ENCODE results near the gene CDC14A. TPM values are rescaled to one million over a fixed set of nuclear protein-coding genes. Genes with fewer than 3 reads are reported as not detected.

CDC14A gene
- total and polyA plus RNA-seq, 2 donors (not counting 1 experiment from before 2014, with no cell fraction given): 1.4 to 3.5 TPM

DNA sequence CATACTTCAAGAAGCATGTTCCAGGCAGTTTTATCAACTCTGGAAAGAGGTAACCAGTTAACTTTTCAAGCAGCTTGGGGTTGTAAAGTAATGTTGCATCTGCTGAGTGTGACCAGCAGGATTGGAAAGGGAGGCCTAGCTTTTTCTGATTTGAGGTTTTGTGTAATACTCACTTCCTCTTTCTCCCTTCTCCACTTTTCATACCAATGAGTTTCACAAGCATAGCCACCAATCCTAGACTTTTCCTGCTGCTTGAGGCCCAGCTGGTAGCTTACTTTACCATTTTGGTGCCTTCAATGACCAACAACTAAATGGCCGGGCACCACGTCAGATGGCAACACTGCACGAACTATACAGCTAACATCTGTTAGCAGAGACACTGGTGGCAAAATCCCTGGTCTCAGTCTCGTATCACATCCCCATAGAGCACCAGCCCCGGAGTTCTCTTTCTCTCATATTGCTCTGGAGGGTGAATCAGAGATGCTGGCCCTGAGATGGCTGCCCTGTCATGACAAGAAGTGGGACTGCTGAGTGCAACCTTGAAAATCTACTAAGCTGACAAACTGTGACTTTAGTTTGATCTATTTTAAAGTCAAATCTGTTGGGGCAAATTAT, 170.8 kb downstream of the CDC14A start:
- H3K27me3 ChIP-seq (ENCODE audit: control insufficient read depth, insufficient read depth, low read length): no peaks in the 10 kb centered on the region
- no peak for DNase-seq (ENCODE audit: low read depth in 2 of 2)
- no peaks in the 10 kb centered on the region for H3K79me2 ChIP-seq (ENCODE audit: control insufficient read depth, insufficient read depth, low read length)
- no peak overlapping the region for H3K27ac ChIP-seq (ENCODE audit: insufficient read depth, low read length)
- no peaks in the 10 kb centered on the region for H3K36me3 ChIP-seq (ENCODE audit: control insufficient read depth, insufficient read depth, low read length)
- H3K9me3 ChIP-seq (ENCODE audit: control insufficient read depth, insufficient read depth, low read depth, low read length): no peaks in the 10 kb centered on the region
- H4K20me1 ChIP-seq (ENCODE audit: control insufficient read depth, extremely low read depth, insufficient read depth, low read length): no peaks in the 10 kb centered on the region
- H3K9ac ChIP-seq (ENCODE audit: insufficient read depth, low read length): no peak overlapping the region
- H3K4me1 ChIP-seq (ENCODE audit: control insufficient read depth, extremely low read depth, insufficient read depth, low read length): no peaks in the 10 kb centered on the region
- no peak overlapping the region for H3K4me3 ChIP-seq (replicated peaks in 1 of 4; ENCODE audit: control extremely low read depth in 1 of 4, insufficient read depth in 1 of 4, low read depth in 3 of 4, low read length in 4 of 4)
- no peak for TF ChIP-seq EZH2 (IDR thresholded peaks at IDR 0.05; ENCODE audit: low read length, missing control alignments)
- TF ChIP-seq, protein P1, sequence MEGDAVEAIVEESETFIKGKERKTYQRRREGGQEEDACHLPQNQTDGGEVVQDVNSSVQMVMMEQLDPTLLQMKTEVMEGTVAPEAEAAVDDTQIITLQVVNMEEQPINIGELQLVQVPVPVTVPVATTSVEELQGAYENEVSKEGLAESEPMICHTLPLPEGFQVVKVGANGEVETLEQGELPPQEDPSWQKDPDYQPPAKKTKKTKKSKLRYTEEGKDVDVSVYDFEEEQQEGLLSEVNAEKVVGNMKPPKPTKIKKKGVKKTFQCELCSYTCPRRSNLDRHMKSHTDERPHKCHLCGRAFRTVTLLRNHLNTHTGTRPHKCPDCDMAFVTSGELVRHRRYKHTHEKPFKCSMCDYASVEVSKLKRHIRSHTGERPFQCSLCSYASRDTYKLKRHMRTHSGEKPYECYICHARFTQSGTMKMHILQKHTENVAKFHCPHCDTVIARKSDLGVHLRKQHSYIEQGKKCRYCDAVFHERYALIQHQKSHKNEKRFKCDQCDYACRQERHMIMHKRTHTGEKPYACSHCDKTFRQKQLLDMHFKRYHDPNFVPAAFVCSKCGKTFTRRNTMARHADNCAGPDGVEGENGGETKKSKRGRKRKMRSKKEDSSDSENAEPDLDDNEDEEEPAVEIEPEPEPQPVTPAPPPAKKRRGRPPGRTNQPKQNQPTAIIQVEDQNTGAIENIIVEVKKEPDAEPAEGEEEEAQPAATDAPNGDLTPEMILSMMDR (conservative IDR thresholded peaks at IDR 0.05 in 1 of 2, IDR thresholded peaks at IDR 0.05 in 1 of 2; ENCODE audit: low read depth in 1 of 2, low read length in 2 of 2): no peak
- no peak overlapping the region for H3K4me2 ChIP-seq (ENCODE audit: extremely low read depth, insufficient read depth, low read length)
- no peak overlapping the region for H2AFZ ChIP-seq (ENCODE audit: low read length)

DNA sequence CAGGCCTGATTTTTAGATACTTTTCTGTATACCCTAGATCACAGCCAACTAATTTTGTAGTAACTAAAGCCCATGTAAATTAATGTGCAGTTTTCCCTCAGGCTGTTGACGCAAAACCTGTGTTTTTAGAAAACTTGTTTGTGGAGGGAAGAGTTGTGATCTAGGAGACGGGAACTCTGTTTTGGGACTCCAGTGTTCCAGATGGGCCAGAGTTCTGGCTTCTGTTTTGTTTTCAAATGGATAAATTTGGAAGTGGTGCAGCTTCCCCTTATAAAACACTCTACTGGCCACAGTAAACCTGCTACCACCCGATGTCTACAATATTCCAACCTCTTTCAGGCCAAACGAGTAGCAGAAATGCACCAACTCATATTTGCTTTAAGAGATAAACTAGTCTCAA, 172.0 kb downstream of the CDC14A start:
- H3K9me3 ChIP-seq (ENCODE audit: control insufficient read depth, insufficient read depth, low read depth, low read length): no peaks in the 10 kb centered on the region
- no peaks in the 10 kb centered on the region for H3K79me2 ChIP-seq (ENCODE audit: control insufficient read depth, insufficient read depth, low read length)
- no peak overlapping the region for H3K4me2 ChIP-seq (ENCODE audit: extremely low read depth, insufficient read depth, low read length)
- no peaks in the 10 kb centered on the region for H4K20me1 ChIP-seq (ENCODE audit: control insufficient read depth, extremely low read depth, insufficient read depth, low read length)
- H3K36me3 ChIP-seq (ENCODE audit: control insufficient read depth, insufficient read depth, low read length): no peaks in the 10 kb centered on the region
- no peak overlapping the region for H3K4me3 ChIP-seq (replicated peaks in 1 of 4; ENCODE audit: control extremely low read depth in 1 of 4, insufficient read depth in 1 of 4, low read depth in 3 of 4, low read length in 4 of 4)
- H2AFZ ChIP-seq (ENCODE audit: low read length): no peak overlapping the region
- no peak overlapping the region for H3K27ac ChIP-seq (ENCODE audit: insufficient read depth, low read length)
- H3K27me3 ChIP-seq (ENCODE audit: control insufficient read depth, insufficient read depth, low read length): no peaks in the 10 kb centered on the region
- H3K4me1 ChIP-seq (ENCODE audit: control insufficient read depth, extremely low read depth, insufficient read depth, low read length): no peaks in the 10 kb centered on the region
- H3K9ac ChIP-seq (ENCODE audit: insufficient read depth, low read length): no peak overlapping the region
- no peak for TF ChIP-seq EZH2 (IDR thresholded peaks at IDR 0.05; ENCODE audit: low read length, missing control alignments)
- TF ChIP-seq, protein P1 (conservative IDR thresholded peaks at IDR 0.05 in 1 of 2, IDR thresholded peaks at IDR 0.05 in 1 of 2; ENCODE audit: low read depth in 1 of 2, low read length in 2 of 2): no peak
- no peak for DNase-seq (ENCODE audit: low read depth in 2 of 2)

DNA sequence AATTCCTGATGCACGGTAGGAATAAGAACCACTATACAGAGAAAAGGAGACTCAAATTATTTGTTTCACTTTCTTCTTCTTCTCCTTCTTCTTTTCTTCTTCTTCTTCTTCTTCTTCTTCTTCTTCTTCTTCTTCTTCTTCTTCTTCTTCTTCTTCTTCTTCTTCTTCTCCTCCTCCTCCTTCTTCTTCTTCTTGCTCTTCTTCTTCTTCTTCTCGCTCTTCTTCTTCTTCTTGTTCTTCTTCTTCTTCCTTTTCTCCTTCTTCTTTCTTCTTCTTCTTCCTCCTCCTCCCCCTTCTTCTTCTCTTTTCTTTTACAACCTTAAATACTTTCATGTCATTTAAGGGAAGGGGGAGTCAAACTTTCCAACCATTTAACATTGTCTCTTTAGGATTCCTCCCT, 174.6 kb downstream of the CDC14A start:
- Histone ChIP-seq H2AFZ (ENCODE audit: low read length) (no peak overlapping the region), H3K36me3 (ENCODE audit: control insufficient read depth, insufficient read depth, low read length) (no peaks in the 10 kb centered on the region), H3K4me3 (replicated peaks in 1 of 4; ENCODE audit: control extremely low read depth in 1 of 4, insufficient read depth in 1 of 4, low read depth in 3 of 4, low read length in 4 of 4) (no peak overlapping the region), H3K27me3 (ENCODE audit: control insufficient read depth, insufficient read depth, low read length) (no peaks in the 10 kb centered on the region), H3K27ac (ENCODE audit: insufficient read depth, low read length) (no peak overlapping the region), H4K20me1 (ENCODE audit: control insufficient read depth, extremely low read depth, insufficient read depth, low read length) (no peaks in the 10 kb centered on the region), H3K4me2 (ENCODE audit: extremely low read depth, insufficient read depth, low read length) (no peak overlapping the region), H3K9ac (ENCODE audit: insufficient read depth, low read length) (no peak overlapping the region), H3K4me1 (ENCODE audit: control insufficient read depth, extremely low read depth, insufficient read depth, low read length) (no peaks in the 10 kb centered on the region), H3K9me3 (ENCODE audit: control insufficient read depth, insufficient read depth, low read depth, low read length) (no peaks in the 10 kb centered on the region), H3K79me2 (ENCODE audit: control insufficient read depth, insufficient read depth, low read length) (no peaks in the 10 kb centered on the region)
- DNase-seq (ENCODE audit: low read depth in 2 of 2): no peak
- TF ChIP-seq, protein P1 (conservative IDR thresholded peaks at IDR 0.05 in 1 of 2, IDR thresholded peaks at IDR 0.05 in 1 of 2; ENCODE audit: low read depth in 1 of 2, low read length in 2 of 2): no peak
- TF ChIP-seq EZH2 (IDR thresholded peaks at IDR 0.05; ENCODE audit: low read length, missing control alignments): no peak

Data from fibroblast of lung (primary cell).